KMS-11 (cell line): ENCODE data around the gene PAAF1.

Experiments
- H2AFZ ChIP-seq: fragments of 200-600 bp; sonication (generic); 2 replicates; pipeline ENCODE4 v1.6.1; 2016; ENCODE audit warnings: antibody characterized with exemption, mixed run types, low read depth
- H3K27ac ChIP-seq: fragments of 200-600 bp; sonication (generic); 2 replicates; pipeline ENCODE4 v1.6.1; 2016; ENCODE audit warnings: mild to moderate bottlenecking, mixed run types
- H3K27me3 ChIP-seq: fragments of 200-600 bp; sonication (generic); 2 replicates; pipeline ENCODE4 v1.6.1; 2017; ENCODE audit warnings: mild to moderate bottlenecking, low read depth, mixed run types, moderate library complexity; ENCODE audit not compliant: insufficient read depth
- H3K36me3 ChIP-seq: fragments of 200-600 bp; sonication (generic); 2 replicates; pipeline ENCODE4 v1.6.1; 2017; ENCODE audit warnings: mild to moderate bottlenecking, mixed run types; ENCODE audit not compliant: insufficient read depth
- H3K4me1 ChIP-seq: fragments of 200-600 bp; sonication (generic); 2 replicates; pipeline ENCODE4 v1.6.1; 2016; ENCODE audit warnings: mild to moderate bottlenecking, low read depth, mixed run types; ENCODE audit not compliant: poor library complexity, severe bottlenecking
- H3K4me2 ChIP-seq: fragments of 200-600 bp; sonication (generic); 2 replicates; pipeline ENCODE4 v1.7.0; 2016; ENCODE audit warnings: mild to moderate bottlenecking, mixed run types
- H3K4me3 ChIP-seq: fragments of 200-600 bp; sonication (generic); IDR thresholded peaks from 2 replicates; pipeline ENCODE4 v1.6.1; 2017; ENCODE audit warnings: low read depth, low read length, mixed read lengths; ENCODE audit not compliant: insufficient read depth
- H3K79me2 ChIP-seq: fragments of 200-600 bp; sonication (generic); 2 replicates; pipeline ENCODE4 v1.6.1; 2016; ENCODE audit warnings: low read depth, mixed run types; ENCODE audit not compliant: insufficient read depth
- H3K9ac ChIP-seq: fragments of 200-600 bp; sonication (generic); 2 replicates; pipeline ENCODE4 v1.6.1; 2016; ENCODE audit warnings: mild to moderate bottlenecking, mixed run types
- H4K20me1 ChIP-seq: fragments of 200-600 bp; sonication (generic); 2 replicates; pipeline ENCODE4 v1.6.1; 2016; ENCODE audit warnings: mild to moderate bottlenecking, mixed run types; ENCODE audit not compliant: insufficient read depth
- CTCF ChIP-seq: fragments of 200-600 bp; sonication (generic); conservative IDR thresholded peaks from 2 replicates; pipeline ENCODE4 v1.6.1; 2017; ENCODE audit warnings: low read depth, mild to moderate bottlenecking, antibody characterized with exemption, low read length, moderate library complexity, mixed read lengths

The PAAF1 gene

GRCh38 chr11:73969991-73970800 is 93.4 kb downstream of the PAAF1 start:
- no peak for TF ChIP-seq CTCF
- Histone ChIP-seq H2AFZ (no peak overlapping the region), H3K79me2 (no peaks in the 10 kb centered on the region), H3K4me3 (no peak overlapping the region), H4K20me1 (no peaks in the 10 kb centered on the region), H3K27ac (no peak overlapping the region), H3K27me3 (no peaks in the 10 kb centered on the region), H3K4me2 (no peak overlapping the region), H3K36me3 (no peaks in the 10 kb centered on the region), H3K9ac (no peak overlapping the region), H3K4me1 (peaks cover 20% of the 10 kb centered on the region)

DNA sequence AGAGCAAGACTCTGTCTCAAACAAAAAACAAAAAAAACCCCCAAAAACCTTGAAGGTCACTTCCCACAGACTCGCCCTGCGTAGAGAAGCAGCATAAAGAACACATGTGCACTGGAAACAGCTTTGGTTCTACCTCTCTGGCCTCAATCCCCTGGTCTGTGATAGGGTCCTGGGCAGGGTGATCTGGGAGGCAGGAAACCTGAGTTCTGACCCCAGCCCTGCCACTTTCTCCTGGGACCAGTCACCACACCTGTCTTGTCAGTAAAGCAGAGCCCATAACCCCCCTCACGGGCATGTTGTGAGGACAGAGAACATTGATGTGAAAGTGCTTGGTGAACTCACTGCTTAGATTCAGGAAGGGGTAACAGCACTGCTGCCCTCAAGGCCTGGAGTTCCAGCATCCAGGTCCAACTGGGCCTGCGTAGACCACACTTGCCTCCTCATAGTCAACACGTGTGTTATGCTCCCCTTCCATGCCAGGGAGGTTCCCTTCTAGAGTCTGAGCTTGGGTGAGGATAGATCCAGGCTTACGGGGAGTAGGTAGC is 94.4 kb downstream of the PAAF1 start:
- H3K36me3 ChIP-seq = no peaks in the 10 kb centered on the region
- peaks cover 27% of the 10 kb centered on the region for H3K4me1 ChIP-seq
- H3K27ac ChIP-seq = no peak overlapping the region
- H3K79me2 ChIP-seq = no peaks in the 10 kb centered on the region
- H3K27me3 ChIP-seq = no peaks in the 10 kb centered on the region
- H3K9ac ChIP-seq = no peak overlapping the region
- H2AFZ ChIP-seq = no peak overlapping the region
- no peak overlapping the region for H3K4me2 ChIP-seq
- no peak overlapping the region for H3K4me3 ChIP-seq
- TF ChIP-seq CTCF = no peak
- no peaks in the 10 kb centered on the region for H4K20me1 ChIP-seq

GRCh38 chr11:73972187-73972586 is 95.4 kb downstream of the PAAF1 start:
- peaks cover 35% of the 10 kb centered on the region for H3K4me1 ChIP-seq
- H3K36me3 ChIP-seq = no peaks in the 10 kb centered on the region
- H3K9ac ChIP-seq = no peak overlapping the region
- no peak for TF ChIP-seq CTCF
- H4K20me1 ChIP-seq = no peaks in the 10 kb centered on the region
- no peak overlapping the region for H2AFZ ChIP-seq
- no peaks in the 10 kb centered on the region for H3K27me3 ChIP-seq
- H3K27ac ChIP-seq = no peak overlapping the region
- no peaks in the 10 kb centered on the region for H3K79me2 ChIP-seq
- H3K4me3 ChIP-seq = no peak overlapping the region
- no peak overlapping the region for H3K4me2 ChIP-seq

- Histone ChIP-seq H3K4me3 (no peak overlapping the region), H3K9ac (no peak overlapping the region), H3K4me1 (peaks cover 35% of the 10 kb centered on the region), H4K20me1 (no peaks in the 10 kb centered on the region), H2AFZ (no peak overlapping the region), H3K27ac (no peak overlapping the region), H3K79me2 (no peaks in the 10 kb centered on the region), H3K4me2 (no peak overlapping the region), H3K36me3 (no peaks in the 10 kb centered on the region), H3K27me3 (no peaks in the 10 kb centered on the region)
- no peak for TF ChIP-seq CTCF
These were observed 96.0 kb downstream of the PAAF1 start for GRCh38 chr11:73972620-73973449.
